ENCODE measurements around the gene GLIPR1.
A peak's percentile ranks its signal among the peaks of the same experiment; 100 is the strongest.

The GLIPR1 gene

GRCh38 chr12:75551477-75551876, 70.9 kb downstream of the GLIPR1 start:
- DNase-seq (ENCODE audit: insufficient read length) (no peak), FAIRE-seq (no peak)
- TF ChIP-seq TAF1 (IDR thresholded peaks at IDR 0.05; ENCODE audit: borderline replicate concordance, low read depth, low read length) (no peak), POLR2AphosphoS5 (IDR thresholded peaks at IDR 0.05; ENCODE audit: low read depth, low read length) (no peak), POLR2A (IDR thresholded peaks at IDR 0.05; ENCODE audit: low read depth, low read length) (no peak)

GRCh38 chr12:75553398-75553797, 72.8 kb downstream of the GLIPR1 start:
- FAIRE-seq (peak; percentile 24), DNase-seq (ENCODE audit: insufficient read length) (no peak)
- no peak for TF ChIP-seq POLR2AphosphoS5 (IDR thresholded peaks at IDR 0.05; ENCODE audit: low read depth, low read length)
- no peak for TF ChIP-seq POLR2A (IDR thresholded peaks at IDR 0.05; ENCODE audit: low read depth, low read length)
- no peak for TF ChIP-seq TAF1 (IDR thresholded peaks at IDR 0.05; ENCODE audit: borderline replicate concordance, low read depth, low read length)
